HG03342 (cell line): ENCODE measurements around the gene MAB21L3.
"Not testable (repeated sequence)": the region's sequence is repeated elsewhere in the genome, so short reads cannot be mapped to it uniquely, and the experiment has no call there.

Source experiments
- ATAC-seq: cut with Tn5 transposase; IDR thresholded peaks from one replicate; pipeline ENCODE4 v1.9.1; 2021; ENCODE audit warnings: mild to moderate bottlenecking, moderate library complexity; ENCODE audit not compliant: unreplicated experiment

MAB21L3 gene

DNA sequence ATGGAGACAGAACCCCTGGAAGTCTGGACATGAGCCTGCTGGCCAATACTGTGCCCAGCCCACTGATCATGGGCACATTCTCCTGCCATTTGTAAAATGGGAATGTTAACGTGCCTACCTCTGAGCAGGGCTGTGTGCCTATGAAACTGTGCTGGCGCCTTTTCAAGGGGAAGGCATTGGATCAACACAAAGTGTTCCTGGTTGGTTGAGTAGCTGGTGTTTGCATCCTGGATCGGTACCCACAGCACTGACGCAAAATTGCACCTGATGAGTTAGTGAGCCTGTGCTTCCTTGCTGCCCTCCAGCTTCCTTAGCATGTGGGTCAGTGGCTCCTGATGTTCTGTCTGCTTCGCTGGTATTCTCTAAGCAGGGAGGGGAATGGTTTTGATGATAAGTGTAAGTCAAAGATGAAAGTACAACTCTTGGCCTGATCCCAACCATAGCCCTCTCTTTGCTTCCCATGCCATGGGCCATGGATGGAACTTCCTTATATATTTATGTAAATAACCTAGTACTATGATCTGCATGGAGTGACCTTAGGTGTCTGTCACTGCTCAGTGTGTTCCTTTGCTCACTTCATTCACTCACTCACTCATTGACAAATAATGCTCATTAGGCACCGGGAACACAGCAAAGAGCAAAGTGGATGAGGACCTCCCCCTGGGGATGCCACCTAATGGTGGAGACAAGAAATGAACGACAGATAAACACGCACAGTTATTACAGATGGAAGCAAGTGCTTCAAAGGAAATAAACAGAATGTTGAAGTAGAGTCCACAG is 22.7 kb downstream of the MAB21L3 start:
- no peak for ATAC-seq

DNA sequence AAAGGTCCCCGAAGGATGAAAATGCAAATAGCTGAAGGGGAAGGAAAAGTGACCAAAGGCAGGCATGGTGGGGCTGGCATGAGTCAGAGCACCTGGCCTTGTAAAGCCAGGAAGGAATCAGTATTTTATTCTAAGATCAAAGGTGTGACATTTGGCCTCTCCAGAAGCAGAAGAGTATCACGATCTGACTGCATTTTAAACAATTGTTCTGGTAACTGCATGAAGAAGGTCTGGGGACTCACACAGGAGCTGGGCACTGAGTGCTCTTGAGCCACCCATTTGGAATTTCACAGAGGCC is 23.2 kb downstream of the MAB21L3 start:
- ATAC-seq = no peak

DNA sequence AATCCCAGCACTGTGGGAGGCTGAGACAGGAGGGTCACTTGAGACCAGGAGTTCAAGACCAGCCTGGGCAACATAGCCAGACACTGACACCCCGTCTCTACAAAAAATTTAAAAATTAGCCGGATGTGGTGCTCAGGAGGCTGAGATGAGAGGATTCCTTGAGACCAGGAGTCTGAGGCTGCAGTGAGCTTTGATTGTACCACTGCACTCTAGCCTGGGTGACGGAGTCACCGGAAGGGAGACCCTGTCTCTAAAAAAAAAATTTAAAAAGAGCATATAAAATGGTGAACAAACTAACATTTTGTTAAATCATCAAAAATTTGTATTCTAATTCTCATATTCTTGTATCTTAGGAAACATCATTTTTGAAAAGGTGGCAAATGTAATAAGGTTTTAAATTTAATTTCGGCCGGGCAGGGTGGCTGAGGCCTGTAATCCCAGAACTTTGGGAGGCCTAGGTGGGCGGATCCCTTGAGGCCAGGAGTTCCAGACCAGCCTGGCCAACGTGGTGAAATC is 27.1 kb downstream of the MAB21L3 start:
- ATAC-seq = no peak

DNA sequence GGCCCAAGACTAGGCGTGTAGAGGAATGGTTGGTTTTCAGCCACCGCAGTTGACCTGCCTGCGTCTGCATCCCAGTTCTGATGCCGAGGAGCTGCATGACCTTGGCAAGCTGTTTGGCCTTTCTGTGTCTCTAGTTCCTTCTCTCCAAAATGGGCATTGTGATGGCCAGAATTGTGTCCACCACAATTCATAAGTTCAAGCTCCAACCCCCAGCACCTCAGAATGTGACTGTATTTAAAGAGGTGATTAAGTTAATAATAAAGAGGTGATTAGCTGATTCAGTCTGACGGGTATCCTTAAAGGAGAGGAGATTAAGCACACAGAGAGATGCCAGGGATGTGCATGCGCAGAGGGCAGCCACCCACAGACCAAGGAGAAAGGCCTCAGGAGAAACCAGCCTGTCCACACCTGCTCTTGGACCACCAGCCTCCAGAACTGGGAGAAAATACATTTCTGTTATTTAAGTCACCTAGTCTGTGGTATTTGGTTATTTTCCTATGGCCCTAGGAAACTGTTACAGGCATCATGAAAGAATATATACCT is 28.5 kb downstream of the MAB21L3 start:
- ATAC-seq = no peak

DNA sequence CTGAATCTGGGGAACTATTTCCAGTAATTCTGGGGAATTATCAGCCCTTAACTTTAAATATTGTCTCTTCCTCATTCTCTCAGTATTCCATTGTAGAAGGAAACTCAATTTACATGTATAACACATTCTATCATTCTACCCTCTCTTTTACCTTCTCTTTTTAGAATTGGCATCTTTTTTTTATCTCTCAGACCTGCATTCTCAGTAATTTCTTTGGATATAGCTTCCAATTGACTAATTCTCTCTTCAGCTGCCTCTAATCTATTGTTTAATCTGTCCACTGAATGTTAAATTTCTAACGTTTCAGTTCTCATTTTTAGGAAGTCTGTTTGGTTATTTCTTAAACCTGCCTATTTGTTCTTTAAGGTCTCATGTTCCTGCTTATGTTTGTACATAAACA is 33.0 kb downstream of the MAB21L3 start:
- no peak for ATAC-seq

DNA sequence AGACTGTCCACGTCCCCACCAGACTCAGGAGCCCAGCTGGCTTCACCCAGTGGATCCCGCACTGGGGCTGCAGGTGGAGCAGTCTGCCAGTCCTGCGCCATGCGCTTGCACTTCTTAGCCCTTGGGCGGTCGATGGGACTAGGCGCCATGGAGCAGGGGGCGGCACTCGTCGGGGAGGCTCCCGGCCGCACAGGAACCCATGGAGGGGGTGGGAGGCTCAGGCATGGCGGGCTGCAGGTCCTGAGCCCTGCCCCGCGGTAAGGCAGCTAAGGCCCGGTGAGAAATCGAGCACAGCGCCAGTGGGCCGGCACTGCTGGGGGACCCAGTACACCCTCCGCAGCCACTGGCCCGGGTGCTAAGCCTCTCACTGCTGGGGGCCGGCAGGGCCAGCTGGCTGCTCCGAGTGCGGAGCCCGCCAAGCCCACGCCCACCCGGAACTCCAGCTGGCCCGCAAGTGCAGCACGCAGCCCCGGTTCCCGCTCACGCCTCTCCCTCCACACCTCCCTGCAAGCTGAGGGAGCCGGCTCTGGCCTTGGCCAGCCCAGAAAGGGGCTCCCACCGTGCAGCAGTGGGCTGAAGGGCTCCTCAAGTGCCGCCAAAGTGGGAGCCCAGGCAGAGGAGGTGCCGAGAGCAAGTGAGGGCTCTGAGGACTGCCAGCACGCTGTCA is 35.4 kb downstream of the MAB21L3 start:
- not testable (repeated sequence) for ATAC-seq

DNA sequence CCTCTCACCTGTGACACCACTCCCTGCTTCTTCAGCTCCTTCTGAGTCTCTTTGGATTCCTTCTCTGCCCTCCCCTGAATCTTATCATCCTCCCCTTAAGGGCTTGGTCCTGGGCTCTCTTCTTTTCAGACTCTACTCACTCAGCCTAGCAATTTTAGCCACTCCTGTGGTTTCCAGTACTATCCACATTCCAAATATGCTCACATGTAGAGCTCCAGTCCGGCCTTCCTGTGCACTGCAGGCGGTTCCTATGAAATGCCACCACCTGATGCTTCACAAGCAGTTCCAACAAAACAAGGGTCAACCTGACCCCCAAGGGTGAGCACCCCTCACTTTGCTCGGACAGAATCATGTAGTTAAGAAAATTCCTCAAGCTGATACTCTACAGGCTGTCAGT is 35.9 kb downstream of the MAB21L3 start:
- ATAC-seq = no peak

DNA sequence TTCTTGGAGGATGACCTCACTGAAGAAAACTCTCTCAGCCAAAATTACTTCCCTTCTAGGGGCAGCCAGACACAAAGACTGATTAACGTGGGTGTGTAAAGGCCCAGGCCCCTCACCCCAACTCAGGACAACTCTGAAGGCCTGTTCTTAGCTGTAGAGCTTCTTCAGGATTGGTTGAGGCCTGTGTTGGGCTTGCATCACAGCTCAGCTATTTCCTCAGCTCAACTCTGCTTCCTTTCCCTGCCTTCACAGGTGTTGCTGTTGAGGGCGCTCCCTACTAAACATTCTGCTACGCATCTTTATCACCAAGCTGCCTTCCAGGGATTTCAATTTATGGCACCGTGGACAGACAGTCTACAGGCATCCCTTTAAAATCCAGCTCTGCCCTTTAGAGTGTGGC is 36.8 kb downstream of the MAB21L3 start:
- ATAC-seq = no peak

DNA sequence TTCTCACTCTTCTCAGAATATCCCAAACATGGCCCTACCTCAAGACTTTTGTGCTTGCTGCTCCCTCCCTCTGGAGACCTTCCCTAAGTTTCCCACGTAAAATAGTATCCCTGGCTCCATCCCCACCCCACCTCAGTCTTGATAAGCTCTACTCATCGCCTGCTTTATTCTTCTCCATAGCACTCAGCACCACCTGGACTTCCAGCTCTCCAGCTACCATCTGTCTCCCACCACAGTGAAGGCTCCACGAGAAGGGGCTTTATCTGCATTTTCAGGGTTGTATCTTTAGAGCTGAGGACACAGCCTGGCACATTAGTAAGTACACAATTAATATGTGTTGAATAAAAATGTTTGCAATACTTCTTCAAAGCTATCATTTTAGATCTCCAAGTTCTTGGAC is 37.8 kb downstream of the MAB21L3 start:
- ATAC-seq = no peak

DNA sequence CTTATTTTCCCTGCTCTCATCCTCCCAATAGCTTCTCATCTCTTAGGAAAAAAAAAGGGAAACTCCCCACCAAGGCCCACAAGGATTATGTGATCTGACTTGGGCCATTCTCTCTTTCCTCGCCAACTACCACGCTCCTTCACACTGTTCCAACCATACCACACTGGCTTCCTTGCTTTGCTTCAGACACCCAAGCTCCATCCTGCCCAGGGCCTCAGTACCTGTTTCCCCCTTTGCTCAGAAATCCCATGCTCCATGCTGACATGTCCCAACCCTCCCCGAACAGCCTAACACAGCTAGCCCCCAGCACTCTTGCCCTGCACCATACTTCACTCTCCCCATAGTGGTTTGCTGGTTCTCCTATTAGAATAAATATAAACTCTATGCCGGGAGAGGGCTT is 39.2 kb downstream of the MAB21L3 start:
- no peak for ATAC-seq

DNA sequence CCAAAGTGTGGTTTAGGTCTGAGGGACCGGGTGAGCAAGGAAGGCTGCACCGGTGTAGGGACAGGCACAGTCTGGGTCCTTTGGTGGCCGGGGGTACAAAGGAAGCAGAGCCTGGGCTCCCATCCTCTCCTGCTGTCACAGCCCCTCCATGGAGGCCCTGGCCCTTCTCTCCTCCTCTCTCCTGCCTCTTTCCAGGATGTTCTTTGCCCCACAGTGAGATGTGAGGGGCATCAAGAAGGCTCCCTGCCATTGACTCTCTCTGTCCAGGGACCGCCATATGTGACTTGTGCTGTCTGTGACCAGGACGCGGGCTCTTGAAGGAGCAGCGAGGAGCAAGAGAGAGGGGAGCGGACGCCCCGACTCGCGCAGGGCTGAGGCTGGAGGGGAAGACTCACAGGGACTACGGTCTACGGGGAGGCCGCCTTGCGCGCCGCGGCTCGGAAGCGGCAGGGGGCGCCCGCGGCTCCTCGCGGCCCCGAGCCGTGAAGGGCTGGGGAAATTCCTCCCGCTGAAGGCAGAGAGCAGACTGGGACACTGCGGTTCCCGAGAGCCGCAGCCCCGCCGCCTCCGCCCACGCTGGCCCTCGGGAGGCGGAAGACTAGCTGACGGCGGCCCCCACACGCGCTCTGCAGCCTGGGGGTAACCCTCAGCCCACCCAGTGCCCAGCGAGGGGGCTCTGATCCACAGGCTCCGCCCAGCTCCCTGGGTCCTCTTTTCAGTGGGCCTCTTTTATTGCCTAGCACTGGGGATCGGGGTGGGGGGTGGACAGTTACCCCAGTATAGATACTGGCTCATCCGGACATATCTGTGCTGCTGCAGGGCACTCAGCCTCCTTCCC is 40.8 kb downstream of the MAB21L3 start:
- ATAC-seq = peak; percentile 96

DNA sequence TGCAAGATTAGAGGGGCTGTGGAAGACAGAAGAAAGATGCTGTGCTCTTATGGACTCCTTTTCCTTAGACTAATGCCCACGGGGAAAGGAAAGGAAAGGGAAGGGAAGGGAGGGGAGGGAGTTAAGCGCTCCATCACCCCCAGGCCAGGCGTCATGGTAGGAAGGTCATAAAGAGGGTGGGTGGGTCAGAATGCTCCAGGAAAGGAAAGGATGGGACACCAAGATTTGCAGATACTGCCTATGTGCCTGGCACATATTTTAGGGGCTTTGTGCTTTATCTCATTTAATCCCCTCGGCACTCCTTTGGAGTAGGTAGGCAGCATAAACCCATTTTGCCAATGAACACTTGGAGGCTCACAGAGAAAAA is 41.4 kb downstream of the MAB21L3 start:
- no peak for ATAC-seq

DNA sequence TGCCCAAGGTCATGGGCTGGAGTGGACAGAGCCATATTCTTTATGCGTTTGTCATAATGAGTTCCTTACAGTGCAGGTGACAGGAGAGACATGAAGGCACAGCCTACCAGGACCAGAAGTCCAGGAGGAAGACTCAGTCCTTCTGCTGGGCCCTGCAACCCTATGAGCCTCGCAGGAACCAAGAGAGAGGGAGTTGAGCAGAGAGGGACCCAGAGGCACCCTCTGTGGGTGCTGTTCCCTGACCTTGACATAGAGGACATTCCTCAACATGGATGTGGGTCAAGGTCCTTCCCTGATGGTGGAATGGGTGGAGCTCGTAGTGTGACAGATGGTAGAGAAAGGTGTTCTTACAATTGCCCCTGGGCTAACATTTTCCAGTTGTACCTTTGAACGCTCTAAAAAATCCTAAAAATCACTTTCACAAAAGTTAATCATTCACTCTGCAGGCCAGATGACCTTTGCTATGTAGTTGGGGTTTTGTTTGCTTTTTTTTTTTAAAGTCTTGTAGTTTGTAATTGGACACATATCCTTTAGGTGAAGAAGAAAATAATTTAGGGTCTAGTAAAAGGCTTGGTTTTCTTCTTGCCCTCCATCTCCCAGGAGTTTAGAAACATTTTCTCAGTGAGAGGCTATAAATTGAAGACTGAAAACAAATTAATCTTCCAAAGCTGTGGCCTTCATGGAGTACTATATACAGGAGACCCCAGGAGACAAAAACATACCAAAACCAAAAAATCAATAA is 41.9 kb downstream of the MAB21L3 start:
- no peak for ATAC-seq

DNA sequence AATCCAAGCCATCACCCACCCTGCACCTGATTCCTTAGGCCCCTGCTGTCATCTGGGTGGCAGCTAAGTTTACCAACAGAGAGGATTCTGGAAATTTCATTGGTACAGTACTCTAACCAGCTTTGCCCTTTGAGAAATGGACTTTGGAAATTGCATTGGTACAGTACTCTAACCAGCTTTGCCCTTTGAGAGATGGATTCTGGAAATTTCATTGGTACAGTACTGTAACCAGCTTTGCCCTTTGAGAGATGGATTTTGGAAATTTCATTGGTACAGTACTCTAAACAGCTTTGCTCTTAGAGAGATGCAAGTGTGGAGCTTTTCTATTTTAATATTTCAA is 42.5 kb downstream of the MAB21L3 start:
- ATAC-seq = no peak

DNA sequence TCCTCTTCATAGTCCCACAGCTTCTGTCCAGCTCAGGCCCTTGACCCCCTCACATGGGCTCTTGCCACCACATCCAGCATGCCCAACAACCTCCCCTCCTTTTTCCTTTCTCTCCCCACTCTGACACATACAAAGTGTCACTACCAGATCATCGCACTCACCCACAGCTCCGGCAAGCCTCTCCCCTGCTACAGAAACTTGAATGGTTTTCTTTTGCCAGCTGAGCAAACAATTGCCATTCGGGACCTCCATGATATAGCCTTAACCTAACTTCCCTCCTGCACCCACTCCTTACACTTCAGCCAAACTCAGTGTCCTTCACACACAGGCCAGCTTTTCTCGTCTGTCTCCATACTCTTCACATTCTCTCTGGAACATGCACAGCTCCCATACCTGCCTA is 43.3 kb downstream of the MAB21L3 start:
- ATAC-seq = no peak

DNA sequence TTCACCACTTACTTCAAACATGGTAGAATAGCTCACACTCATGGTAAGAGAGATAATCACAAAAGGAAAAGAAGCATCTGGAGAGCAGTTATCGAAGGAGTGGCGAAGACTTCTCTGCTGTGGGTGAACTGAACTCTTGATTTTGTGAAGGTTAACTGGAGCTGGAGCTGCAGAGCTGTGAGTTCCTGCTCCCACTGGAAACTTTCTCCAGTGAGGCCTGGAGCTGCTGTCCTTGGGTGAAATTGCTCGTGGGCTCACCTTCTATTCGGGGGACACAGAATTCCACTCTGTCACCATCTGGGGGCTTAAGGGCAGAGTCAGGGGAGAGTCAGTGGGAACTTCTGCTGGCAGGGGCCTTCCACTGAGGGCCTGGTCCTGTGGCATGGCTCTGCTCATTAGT is 45.9 kb downstream of the MAB21L3 start:
- ATAC-seq = no peak

DNA sequence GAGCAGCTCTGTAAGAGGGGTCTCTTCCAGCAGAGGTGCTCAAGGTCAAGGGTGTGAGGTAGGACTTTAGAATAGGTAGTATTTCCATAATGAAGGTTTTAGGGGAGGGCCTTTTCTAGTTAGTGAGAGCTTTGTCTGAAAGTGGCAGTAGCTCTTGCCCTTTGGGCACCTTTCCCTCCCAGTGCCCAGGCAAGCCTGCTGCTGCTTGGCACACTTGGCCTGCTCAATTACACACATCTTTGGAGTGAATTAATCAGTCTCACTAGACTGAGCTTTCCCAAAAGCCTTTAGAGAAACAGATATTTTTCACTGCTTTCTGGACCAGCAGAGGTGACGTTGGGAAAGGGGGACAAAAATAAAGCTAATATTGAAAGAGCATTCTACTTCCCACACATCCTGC is 48.0 kb downstream of the MAB21L3 start:
- no peak for ATAC-seq

DNA sequence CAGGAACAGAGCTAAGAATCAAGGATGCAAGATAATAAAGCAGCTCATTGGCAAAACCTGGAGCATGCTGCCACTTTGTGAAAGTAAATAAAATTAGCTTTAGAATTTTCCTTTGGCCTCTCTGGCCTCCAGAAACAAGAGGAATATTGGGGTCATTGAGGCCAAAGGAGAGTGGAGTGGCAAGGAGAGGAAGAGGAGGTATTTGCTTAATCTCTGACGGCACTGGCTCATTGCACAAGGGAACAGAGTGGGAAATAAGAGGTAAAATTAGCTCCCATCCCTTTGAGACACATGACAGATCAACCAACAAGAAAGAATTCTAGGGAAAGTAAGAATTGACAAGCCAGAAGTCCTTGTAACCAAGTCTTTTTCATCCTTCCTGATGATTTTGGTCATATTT is 48.4 kb downstream of the MAB21L3 start:
- no peak for ATAC-seq

DNA sequence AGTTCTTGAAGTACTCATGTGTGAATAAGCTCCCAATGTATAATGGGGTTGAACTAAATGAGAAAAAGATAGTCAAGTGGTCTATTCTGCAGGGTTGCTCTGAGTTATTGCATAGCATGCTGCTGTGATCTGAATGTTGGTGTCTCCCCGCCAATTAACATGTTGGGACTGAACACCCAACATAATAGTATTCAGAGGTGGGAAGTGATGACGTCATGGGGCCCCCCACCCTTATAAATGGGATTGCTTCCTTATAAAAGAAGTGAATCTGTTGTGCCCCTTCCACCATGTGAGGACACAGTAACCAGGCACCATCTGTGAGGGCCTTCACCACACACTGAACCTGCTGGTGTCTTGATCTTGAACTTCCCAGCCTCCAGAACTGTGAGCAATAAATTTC is 50.2 kb downstream of the MAB21L3 start:
- no peak for ATAC-seq

DNA sequence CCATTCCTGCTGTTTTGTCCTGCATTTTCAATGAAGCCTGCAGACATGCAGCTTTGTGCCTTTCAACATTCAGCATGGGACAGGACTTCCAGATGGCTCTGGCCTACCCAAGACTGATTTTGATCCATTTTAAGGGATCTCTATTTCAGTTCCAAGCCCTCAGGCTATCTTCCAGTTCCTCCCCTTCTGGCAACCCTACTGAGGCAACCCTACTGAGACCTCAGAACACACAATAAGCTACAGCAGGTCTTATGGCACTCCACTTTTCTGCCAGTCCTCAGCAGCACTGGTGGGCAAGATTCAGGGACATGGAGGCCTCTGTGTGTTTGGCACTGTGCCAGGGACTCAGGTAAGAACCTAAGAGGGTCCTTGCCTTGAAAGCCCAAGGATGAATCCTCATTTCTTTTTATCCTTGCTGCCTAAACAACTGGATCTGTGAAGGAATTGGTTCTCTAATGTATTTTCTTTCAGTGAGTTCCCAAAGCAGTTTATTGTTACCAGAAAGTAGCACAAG is 50.7 kb downstream of the MAB21L3 start:
- no peak for ATAC-seq

DNA sequence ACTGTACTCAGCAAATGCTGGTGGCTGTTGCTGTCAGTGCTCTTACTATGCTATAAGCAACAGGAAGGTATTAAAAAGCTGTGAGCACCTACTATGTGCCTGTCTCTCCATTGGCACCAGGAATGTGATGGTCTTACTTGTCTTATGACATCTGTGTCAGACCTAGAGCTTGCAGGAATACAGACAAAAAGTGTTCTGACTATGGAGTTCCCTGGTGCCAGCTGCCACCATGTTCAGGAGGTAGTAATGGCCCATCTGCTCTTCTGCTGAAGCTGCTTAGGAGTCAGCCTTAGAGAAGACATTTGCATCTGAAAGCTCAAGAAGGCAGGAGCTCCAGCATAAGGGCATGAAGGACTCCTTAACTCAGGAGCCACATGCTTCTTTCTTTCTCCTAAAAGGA is 52.3 kb downstream of the MAB21L3 start:
- no peak for ATAC-seq
